CD4-positive, alpha-beta T cell treated with Interferon gamma for 1 hour (primary cell): Measurements from ENCODE around the gene CARNS1.
A peak's percentile ranks its signal among the peaks of the same experiment; 100 is the strongest.

ENCODE experiments used
- DNase-seq: peaks from one replicate; pipeline ENCODE4 v3.0.0-alpha.2; 2020

The CARNS1 gene

DNA sequence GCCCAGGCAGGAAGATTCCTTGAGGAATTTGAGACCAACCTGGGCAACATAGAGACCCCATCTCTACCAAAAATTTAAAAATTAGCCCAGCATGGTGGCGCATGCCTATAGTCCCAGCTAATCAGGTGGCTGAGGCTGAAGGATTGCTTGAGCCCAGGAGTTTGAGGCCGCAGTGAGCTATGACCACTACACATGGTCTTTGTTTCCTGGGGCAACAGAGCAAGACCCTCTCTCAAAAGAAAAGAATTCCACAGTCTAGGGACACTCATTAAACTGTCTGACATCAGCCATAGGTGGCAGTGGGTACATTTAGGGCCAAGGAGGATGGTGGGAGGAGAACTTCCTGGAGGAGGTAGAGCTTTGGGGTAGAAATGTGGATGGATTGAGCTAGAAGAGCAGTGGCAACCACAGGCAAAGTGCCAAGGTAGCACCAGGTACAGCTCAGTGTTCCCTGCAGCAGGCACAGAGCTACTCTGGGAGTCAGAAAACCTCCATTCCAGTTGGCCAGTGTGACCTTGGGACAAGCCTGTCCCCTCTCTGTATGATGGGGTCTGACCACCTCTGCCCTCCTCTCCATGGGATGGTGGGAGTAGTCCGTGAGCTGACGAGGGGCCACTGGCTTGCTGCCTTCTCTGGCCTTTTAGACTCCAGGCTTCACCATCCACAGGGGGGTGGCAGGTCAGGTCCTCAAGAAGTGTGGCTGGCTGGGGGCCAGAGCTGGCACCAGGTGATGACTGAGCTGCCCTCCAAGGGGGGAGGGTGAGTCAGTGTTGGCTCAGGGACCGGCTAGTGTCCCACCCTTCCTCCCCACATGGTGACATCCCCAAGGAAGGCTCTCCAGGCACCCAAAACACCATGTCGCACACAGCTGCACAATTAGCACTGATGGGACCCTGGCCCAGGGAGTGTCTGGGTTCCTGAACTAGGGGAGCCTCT is 38.3 kb upstream of the CARNS1 start:
- DNase-seq, result no peak

DNA sequence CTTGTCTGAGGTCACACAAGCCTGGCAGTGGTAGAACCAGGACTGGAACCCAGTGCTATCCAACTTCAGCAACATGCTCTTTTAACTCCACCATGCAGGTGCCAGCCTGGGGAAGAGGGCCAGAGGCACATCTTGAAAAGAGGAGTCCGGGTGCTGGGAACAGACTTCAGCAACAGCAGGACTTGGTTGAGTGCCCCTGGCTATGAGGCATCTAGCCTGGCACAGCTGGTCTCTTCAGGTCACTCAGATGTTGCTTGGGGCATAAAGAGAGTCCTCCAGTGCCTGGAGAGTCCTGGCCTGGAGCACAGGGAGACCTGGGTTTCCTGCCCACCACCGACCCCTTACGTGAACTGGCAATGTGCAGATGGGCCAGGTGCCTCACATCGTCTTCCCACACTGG is 36.9 kb upstream of the CARNS1 start:
- DNase-seq, result no peak

DNA sequence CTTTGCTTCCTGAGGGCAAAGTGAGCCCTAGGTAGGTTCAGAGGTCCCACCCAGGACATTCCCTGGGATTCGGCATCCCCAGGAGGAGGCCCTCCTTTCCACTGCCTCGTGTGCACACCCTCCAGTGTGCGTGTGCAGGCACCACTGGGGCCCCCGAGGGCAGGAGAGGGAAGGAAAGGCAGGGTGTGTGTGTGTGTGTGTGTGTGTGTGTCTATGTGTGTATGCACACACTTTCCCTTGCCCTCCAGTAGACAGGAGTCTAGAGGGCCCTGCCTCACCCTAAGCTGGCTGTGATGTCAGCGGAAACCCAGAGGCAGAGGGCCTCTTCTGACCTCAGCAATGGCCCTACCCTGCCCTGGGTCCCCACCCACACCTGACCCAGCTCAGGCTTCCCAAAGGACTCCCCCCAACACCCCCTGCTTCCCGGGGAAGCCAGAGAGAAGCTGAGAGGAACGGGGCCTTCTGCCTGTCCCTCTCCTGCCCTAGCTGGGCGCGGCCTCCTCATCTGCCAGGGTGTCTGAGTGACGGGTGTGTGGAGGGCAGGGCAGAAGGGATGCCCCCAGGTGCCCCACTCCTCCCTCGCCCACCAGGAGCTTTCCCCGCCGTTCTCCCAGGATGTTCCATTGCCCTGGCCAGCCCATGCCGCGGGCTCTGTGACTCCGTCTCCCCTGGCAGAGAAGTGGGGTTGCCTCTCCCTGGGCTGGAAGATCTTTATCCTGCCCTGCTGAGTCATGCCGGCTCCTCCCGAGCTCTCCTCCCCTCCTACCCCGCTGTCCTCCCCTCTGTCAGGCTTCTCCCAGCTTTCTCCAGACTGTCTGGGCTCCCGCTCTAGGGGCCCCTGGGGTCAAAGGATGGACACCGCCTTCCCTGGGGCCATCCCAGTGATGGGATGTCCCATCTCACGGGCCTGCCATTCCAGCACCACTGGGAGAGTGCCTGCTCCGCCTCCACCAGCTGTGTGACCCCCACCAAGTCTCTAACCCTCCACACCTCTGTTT is 36.1 kb upstream of the CARNS1 start:
- DNase-seq, result no peak

DNA sequence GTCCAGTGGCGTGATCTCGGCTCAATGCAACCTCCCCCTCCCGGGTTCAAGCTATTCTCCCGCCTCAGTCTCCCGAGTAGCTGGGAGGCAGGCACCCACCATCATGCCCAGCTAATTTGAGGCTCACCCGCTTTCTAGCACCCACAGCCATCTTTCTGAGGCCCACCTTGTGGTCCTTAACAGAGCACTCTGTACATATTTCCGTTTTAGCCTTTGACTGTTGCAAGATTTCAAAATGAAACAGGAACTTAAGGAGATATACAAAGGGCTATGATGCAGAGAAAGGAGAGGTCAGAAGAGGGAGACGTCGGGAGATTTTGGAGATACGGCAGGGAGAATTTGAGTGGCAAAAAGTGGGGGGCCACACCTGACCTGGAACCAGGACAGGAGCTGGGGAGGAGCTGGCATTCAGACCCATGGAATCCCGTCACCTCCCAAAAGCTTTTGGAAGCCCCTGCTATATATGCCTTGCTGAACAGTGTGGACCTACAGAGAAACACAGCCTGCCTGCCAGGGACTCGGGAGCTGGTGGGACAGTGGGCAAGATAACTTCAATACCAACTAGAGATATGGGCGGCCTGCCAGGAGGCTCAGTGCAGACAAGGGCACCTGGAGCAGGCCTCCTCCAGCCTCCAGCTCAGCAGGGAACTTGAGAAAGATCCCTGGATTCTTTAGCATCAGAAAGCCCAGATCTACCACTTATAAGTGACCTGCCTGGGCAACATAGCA is 34.1 kb upstream of the CARNS1 start:
- DNase-seq, result no peak

DNA sequence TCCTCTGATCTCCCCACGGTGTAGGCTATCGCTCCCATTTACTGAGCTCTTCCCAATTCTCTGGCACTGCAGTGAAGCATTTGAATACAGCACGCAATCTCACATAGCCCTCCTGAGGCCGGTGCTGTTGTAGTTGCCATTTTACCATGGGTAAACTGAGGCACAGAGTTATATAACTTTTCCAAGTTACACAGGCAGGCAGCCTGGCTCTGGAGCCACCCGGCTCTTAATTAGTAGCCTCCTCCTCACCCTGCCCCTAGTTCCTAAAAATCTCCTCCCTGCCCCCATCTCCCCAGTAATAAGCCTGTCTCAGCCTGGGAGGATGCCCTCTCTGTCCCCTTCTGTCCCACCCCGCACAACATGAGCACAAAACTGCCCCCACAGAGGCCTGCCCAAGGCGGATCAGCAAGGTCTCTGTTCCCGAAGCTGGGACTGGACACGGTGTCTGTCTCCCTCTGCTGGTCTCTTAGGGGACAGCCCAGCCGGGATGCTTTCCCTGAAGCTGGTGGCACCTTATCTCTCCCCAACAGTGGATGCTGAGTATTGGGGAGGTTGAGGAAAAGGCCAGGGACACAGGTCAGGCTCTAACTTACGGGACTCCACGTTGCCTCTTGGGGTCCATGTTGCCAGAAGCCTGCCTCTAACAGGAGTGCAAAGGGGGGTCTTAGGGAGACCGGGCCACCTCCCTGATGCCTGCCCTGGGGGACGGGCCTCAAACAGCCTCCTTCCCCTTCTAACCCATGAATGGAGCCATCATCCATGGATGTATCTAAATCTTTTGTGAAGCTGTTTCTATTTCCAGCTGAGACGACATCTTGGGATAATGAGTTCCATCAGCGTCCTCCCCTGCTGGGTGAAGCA is 33.0 kb upstream of the CARNS1 start:
- DNase-seq, result peak; percentile 81

DNA sequence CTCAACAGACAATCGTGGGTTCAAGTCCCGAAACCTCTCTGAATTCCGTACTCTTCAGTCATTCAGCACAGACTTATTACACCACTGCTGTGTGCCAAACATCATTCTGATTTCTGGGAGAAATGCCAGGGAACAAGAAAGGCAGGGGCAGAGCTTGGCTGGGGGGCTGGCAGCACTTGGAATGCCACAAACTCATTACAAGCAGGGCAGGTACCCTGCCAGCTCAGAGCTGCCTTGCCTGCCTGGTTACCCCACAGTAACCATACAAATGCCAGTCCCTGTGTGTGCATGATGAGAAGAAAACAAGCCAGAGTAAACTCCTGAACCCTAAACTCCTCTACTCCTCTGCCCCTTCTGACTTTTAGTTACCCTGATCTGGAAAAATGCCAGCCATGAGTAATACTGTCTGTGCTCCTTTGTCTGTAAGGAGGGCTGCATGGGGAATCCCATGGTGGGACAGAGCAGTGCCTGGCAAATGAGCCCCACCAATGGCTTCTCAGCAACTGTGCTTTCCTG is 30.6 kb upstream of the CARNS1 start:
- DNase-seq, result no peak

DNA sequence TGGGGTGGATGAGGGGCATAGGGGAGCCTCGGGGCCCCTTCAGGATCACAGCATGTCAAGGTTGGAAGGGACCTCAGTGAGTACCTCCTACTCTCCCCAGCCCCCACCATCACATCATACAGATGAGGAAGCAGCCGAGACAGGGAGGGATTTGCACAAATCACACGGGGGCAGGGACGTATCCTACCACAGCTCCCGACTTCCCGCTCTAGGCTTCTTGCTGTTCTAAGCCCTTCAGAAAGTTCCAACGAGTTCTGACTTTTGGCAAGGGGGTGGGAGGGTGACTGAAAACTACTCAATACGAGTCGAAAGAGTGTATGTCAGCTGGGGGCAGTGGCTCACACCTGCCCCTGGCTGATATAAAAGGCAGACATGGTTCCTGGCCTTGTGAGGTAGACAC is 28.4 kb upstream of the CARNS1 start:
- no peak for DNase-seq

DNA sequence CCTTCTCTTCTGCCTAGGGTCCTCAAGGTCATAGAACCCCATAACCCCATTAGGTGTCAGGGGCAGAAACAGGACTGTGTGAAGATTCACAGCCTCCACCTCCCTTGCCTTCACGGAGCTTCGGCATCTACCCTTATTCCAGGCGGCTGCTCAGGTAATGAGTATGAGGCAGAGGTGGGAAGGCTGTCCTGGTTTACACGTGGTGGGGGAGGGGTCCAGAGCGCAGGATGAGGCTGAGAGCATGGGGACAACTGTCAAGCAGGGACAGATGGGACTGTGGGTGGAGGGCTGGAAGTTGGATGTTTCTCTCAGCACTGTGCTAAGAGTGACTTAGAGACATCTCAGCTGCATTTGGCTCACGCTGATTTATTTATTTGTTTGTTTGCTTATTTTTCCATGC is 28.0 kb upstream of the CARNS1 start:
- DNase-seq, result no peak

DNA sequence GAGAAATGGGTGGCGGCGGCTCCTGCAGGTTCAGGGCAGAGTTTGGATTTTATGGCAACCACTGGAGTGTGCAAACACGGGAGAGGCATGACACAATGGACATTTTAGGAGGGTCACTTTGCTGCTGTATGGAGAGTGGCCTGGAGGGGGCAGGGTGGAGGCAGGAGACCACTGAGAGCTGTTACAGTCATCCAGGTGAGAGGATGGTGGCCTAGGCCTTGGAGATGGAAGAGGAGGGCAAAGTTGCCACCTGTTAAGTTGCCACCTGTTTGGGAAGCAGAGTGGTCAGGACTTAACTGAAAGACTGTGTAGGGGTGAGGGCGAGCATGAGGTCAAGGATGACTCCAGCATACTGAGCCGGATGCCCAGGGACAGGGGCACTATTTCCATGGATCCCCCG is 26.0 kb upstream of the CARNS1 start:
- peak; percentile 60 for DNase-seq

DNA sequence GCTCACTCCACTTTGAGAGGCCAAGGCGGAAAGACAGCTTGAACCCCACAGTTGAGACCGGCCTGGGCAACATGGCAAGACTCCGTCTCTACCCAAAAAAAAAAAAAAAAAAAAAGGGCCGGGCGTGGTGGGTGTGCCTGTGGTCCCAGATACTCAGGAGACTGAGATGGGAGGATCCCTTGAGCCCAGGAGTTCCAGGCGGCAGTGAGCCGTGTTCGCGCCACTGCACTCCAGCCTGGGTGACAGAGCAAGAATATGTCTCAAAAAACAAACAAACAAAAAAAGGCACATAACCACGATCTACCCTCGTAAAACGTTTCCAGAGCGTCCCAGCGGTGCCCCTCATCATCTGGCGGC is 24.6 kb upstream of the CARNS1 start:
- DNase-seq, result no peak

DNA sequence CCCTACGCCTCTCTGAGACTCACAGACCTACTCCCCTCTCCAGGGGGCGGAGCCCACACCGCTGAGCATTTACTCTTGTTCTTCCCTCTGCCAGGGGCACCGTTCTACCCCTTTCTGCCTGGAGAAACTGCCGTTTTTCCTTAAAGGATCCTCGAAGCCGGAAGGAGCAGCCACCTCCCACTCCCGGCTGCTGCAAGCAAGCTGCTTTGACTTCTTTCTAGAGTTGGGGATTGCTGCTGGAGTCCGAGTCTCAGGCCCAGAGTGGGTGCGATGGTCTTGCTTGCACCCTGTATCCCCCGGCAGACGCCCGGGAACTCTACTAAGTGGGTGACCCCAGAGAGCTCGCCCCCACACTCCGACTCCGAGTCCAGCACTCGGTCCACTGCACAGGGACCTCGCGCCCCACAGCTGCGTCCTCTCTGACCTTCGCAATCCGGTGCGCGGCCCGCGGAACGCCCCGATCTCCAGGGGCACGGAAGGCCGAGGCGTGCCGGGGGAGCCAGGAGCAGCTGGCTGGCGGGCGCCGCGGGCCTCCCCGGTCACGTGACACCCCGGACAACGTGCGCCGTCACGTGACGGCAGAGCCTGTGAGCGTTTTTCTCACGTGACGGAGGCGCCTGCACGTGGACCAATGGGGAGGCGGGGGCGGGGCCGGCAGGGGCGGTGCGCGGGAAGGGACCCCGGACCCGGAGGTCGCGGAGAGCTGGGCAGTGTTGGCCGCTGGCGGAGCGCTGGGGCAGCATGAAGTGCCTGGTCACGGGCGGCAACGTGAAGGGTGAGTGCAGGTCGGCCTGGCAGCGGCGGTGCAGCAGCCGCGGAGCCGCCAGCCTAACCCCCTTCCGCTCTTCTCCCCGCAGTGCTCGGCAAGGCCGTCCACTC is 23.9 kb upstream of the CARNS1 start, which contains the start of gene RAD9A:
TSS of gene RAD9A (plus strand) at position 683 of the 879 bp plus-strand sequence. CDS start at position 742, 59 bp downstream.
- DNase-seq, result peak; percentile 91

DNA sequence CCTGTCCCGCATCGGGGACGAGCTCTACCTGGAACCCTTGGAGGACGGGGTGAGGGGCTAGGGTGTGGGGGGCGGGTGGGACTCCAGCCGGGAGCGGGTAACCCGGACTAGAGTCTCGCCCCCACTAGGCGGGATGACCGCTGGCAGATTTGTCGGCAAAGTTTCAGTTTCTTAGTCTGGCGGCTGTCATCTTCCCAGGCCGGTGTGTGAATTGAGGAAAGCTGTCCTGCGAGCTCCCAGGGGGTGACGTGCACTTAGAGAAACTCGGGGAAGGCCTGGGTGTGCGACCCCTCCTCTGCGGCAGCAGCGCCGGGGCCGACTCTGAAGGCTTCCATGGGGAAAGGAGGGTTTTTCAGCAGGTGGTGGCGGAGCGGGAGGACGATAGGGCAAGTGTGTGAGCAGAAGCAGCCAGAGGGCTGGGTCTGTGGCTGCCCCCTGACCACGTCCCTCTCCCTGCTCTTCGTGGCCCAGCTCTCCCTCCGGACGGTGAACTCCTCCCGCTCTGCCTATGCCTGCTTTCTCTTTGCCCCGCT is 23.2 kb upstream of the CARNS1 start:
- DNase-seq, result no peak

DNA sequence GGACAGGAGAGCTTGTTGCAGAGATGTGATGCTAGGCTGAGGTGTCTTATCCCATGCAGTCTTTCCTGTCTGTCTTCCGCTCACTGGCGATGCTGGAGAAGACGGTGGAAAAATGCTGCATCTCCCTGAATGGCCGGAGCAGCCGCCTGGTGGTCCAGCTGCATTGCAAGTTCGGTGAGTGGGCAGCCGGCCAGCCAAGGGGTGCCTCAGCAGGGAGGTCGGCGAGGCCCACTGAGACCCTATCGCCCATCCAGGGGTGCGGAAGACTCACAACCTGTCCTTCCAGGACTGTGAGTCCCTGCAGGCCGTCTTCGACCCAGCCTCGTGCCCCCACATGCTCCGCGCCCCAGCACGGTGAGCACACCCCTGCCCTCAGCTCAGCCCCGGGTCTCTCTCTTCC is 22.0 kb upstream of the CARNS1 start:
- no peak for DNase-seq

DNA sequence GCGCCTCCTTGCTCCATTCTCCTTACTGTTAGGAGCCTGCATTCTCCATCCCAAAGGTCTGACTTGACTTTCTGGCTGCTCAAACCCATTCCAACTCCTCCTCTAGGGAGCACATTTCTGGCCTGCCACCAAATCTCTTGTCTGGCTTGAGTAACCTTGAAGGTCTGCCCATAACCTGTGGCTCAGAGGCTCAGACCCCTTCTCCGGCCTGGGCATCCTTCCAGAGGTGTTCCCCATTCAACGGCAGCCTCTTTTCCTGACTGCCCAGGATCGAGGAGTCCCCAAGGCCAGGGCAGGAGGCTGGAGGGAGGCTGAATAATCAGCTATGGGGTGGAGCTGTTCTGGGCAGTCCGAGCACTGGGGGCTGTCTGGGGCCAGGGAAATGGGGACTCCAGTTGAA is 21.5 kb upstream of the CARNS1 start:
- DNase-seq, result no peak

DNA sequence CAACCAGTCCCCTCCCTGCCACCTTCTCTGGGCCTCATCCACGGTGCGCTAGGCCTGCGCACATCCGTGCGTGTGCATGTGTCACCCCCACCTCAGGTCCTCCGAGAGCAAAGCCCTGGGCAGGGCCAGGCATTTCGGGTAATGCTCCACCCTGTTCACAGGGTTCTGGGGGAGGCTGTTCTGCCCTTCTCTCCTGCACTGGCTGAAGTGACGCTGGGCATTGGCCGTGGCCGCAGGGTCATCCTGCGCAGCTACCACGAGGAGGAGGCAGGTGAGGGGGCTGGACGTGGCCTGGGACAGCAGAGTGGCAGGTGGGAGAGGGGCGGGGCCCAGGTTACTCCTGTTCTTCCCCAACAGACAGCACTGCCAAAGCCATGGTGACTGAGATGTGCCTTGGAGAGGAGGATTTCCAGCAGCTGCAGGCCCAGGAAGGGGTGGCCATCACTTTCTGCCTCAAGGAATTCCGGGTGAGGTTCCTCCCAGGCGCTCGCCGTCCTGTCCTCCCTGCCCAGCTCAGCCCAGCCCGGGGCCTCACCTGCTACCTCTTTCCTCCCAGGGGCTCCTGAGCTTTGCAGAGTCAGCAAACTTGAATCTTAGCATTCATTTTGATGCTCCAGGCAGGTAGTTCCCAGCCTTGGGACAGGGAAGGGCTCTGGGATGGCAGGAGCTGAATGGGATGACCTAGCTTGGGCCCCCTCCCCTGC is 19.8 kb upstream of the CARNS1 start:
- DNase-seq, result no peak

DNA sequence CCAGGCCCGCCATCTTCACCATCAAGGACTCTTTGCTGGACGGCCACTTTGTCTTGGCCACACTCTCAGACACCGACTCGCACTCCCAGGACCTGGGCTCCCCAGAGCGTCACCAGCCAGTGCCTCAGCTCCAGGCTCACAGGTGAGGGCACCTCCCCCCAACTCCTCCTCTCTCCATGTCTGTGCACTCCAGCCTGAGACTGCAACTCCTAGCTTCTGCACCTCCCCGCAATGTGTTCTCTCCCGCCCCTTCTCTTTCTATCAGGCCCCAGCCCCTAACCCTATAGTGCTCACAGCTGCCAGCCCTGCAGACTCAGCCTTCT is 19.3 kb upstream of the CARNS1 start:
- no peak for DNase-seq

DNA sequence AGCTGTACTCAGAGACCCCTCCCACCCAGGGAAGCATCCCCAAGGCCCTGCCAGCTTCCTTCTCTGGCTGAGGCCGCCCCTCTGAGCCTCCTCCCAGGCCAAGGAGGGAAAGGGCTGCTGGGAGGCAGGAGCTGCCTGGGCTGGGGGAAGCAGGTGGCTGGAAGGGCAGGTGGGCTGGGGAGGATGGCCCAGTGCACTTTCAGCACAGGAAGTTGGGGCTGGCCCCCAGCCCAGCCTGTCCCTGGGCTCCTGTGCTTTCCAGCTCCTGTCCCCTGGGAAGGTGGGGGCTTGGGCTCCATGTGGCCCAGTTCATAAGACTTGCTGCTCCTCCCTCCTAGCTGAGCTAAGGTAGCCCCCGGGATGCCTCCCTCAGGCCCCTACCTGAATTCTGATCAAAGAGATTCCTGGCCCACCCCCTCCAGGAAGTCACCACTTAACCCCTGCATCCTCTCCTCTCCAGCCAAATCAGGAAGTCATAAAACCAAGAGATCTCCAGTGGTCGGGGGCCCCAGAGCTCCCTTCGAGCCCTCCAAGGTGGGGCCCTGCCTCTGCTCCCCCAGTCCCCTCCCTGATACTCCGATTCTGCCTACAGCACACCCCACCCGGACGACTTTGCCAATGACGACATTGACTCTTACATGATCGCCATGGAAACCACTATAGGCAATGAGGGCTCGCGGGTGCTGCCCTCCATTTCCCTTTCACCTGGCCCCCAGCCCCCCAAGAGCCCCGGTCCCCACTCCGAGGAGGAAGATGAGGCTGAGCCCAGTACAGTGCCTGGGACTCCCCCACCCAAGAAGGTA is 18.7 kb upstream of the CARNS1 start:
- peak; percentile 32 for DNase-seq

DNA sequence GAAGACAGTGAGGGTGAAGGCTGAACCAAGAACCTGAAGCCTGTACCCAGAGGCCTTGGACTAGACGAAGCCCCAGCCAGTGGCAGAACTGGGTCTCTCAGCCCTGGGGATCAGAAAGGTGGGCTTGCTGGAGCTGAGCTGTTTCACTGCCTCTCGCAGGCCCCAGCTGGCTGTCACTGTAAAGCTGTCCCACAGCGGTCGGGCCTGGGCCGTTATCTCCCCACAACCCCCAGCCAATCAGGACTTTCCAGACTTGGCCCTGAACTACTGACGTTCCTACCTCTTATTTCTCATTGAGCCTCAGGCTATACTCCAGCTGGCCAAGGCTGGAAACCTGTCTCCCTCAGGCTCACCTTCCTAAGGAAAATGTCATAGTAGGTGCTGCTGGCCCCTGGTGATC is 17.9 kb upstream of the CARNS1 start:
- no peak for DNase-seq
